Left kidney (tissue), 2 donors: ENCODE results near the gene PGAM2. TPM values are rescaled to one million over a fixed set of nuclear protein-coding genes. Genes with fewer than 3 reads are reported as not detected.
"Not testable (repeated sequence)": the region's sequence is repeated elsewhere in the genome, so short reads cannot be mapped to it uniquely, and the experiment has no call there.

ENCODE experiments used
- DNase-seq: peaks from one replicate; pipeline ENCODE4 v3.0.0-alpha.2; 2013
- polyA plus RNA-seq: library from polyadenylated mRNA; unstranded; fragments of 120-200 nt; gene quantifications from one replicate; pipeline ENCODE4 v1.2.1, GENCODE V29; 2013; ENCODE audit not compliant: insufficient read length

Gene PGAM2
- polyA plus RNA-seq, 1 donor, result 1.1 TPM

GRCh38 chr7:44050915-44051560 is 14.3 kb downstream of the PGAM2 start:
- no peak for DNase-seq

GRCh38 chr7:44050121-44050914 is 15.0 kb downstream of the PGAM2 start:
- DNase-seq, result no peak

GRCh38 chr7:44048031-44048795 is 17.2 kb downstream of the PGAM2 start:
- no peak for DNase-seq

- DNase-seq, result no peak
Observed at GRCh38 chr7:44046321-44047061, 18.9 kb downstream of the PGAM2 start.

GRCh38 chr7:44045226-44046014 is 19.9 kb downstream of the PGAM2 start:
- no peak for DNase-seq

DNA sequence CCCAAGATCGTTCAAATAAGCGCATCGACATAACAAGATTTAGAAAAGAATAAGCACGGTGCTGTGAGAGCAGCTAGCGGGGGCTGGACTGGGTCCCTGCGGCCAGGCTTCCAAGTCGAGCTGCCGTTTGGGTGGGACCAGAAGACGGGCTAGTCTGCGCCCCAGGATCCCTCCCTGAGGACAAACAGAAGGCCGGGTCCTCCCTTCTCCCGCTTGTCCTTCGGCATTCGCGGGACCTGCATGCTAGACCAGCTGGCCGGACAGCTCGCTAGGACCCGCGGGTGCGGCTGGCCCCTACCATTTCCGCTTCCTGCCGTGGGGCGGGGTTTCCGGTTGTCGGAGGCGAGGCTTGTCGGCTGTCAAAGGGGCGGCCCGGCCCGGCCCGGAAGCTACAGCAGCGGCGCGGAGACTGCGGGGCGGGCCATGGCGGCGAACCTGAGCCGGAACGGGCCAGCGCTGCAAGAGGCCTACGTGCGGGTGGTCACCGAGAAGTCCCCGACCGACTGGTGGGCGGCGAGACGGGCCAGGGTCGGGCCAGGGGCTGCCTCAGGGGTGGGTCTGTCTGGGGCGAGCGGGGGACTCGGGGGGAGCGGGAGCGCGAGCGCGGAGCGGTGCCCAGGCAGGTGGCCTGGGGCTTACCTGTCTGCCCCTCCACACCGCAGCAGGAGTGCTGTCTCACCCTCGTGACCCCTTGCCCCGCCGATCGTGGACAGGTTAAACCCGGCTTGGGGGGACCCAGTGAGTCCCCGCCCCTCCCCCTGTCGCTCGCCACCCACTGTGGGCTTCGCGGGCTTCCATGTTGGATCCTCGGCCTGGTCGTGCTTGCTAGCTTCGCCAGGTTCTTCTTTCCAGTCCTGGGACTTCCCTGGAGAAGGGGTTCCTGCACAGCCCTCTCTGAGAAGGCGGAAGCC is 20.8 kb downstream of the PGAM2 start, which contains the start of gene DBNL:
Gene DBNL, plus strand, starts transcription at position 388 of the 911 bp plus-strand sequence. Its CDS starts 36 bp downstream, at position 424.
- peak; percentile 85 for DNase-seq

DNA sequence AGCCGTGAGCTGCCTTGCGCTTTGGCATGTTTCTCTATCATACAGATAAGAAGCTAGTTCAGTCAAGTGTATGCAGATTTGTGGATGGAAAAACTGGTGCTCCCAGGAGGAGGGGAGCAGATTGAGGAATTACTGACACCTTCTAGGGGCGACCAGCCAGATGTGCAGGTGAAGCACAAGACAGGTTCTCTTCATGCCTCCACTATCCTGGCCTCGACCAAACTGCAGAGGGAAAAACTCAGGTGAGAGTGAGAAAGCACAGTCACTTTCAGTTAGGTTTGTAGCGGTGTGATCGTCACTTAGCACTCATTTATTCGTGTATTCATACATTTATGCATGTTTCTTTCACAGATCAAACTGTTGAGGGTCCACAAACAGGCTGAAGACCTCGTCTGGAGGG is 21.5 kb downstream of the PGAM2 start:
- no peak for DNase-seq

GRCh38 chr7:44042221-44042620 is 23.1 kb downstream of the PGAM2 start:
- no peak for DNase-seq

DNA sequence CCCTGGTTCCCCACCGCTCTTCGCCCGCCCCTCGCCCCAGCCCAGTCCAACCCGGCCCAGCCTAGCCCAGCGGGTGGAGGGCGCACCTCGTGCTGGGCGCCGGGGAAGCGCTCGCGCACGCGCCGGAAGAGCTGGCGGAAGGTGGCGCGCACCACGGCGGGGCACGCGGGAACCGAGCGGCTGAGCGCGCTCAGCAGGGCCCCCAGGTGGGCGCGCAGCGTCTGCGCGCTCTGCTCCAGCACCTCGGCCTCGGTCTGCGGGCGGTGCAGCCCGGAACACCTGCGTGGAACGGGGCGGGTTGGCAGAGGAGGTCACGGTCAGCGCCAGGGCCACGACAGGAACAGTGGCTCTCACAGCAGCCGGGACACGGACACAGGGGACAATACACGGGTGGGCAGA is 24.9 kb downstream of the PGAM2 start:
- not testable (repeated sequence) for DNase-seq

GRCh38 chr7:44039800-44040492 is 25.4 kb downstream of the PGAM2 start:
- DNase-seq, result not testable (repeated sequence)

DNA sequence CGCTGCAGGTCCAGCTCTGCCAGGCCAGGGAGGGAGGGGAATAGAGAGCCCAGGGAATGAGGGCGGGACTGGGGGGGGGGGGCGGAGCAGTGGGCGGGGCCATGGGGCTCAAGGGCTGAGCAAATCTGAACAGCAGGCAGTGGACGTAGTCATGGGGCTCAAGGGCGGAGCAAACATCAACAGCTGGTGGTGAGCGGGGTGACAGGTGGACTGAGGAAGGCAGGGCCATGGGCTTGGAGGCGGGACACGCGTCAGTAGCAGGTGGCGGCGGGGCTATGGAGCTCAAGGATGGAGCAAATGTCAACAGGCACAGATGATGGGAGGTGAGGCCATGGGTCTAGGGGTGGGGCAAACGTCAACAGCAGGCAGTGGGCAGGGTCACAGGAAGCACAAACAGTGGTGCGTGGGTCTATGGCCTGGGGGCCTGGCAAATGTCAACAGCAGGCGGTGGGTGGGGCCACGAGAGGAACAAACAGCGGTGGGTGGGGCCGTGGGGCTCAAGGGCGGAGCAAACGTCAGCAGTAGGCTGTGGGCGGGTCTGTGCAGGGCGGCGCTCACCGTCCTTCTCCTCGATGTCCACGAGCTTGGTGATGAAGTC is 26.3 kb downstream of the PGAM2 start:
- peak; percentile 43 for DNase-seq

GRCh38 chr7:44038553-44038952 is 26.8 kb downstream of the PGAM2 start:
- not testable (repeated sequence) for DNase-seq

DNA sequence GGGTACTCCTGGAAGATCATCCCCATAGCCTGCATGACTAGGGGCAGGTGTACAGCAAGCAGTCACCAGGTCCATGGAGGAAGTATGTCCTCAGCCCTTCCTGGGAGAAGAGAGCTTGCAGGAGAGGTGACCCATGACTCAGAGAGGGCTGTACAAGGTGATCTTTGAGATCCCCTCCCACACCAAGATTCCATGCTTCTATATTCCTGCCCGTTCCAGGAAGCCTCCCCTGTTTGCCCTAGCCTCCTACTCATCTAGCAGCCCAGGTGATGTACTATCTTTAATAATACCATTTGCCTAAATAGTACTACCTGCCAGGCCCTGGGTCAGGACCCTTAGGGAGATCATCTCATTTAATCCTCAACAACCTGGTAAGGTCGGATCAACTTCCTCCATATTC is 27.4 kb downstream of the PGAM2 start:
- DNase-seq, result not testable (repeated sequence)

GRCh38 chr7:44036364-44036763 is 29.0 kb downstream of the PGAM2 start:
- DNase-seq, result not testable (repeated sequence)

DNA sequence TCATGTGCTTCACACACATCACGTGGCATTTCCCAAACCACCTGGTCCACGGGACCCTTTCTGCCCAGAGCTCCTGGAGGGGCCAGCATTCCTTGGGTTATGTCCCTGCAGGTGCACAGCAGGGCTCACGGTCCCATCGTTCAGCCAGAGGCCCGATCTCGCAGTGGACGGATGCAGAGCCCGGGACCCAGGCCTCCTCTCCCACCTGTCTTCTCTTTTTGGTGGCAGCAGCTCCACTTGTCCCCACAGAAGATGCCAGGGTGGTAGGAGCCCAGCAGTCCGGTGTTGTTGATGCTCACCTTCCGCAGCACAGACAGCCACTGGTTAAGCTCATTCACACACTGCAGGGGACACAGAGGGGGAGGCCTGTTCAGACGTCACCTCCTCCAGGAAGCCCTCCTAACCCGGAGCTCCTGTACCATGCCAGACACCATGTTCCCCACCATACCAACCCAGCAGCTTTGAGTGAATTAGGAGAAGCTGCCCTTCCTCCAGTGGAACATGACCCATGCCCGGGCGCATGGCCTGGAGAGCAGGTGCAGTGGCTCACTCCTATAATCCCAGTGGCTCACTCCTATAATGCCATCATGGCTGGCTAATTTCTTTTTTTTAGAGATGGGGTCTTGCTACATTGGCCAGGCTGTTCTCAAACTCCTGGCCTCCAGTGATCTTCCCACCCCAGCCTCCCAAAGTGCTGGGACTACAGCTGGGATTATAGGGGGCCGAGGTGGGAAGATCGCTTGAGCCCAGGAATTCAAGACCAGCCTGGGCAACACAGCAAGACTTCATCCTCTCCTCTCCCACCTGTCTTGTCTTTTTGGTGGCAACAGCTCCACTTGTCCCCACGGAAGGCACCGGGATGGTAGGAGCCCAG is 31.2 kb downstream of the PGAM2 start:
- DNase-seq, result not testable (repeated sequence)

GRCh38 chr7:44032031-44032430 is 33.3 kb downstream of the PGAM2 start:
- not testable (repeated sequence) for DNase-seq

DNA sequence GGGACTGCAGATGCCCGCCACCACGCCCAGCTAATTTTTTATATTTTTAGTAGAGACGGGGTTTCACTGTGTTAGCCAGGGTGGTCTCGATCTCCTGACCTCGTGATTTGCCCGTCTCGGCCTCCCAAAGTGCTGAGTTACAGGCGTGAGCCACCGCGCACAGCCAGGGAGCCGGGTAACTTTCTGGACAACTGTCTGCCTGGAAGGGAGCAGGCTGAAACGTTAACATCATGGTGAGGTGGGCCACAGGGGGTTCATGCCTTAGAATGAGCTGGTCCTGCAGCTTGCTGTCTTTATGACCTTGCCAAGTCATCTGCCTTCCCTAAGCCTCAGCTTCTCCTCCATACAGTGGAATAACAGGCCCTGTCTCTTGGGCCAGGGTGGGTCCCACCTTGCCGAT is 34.0 kb downstream of the PGAM2 start:
- DNase-seq, result not testable (repeated sequence)

DNA sequence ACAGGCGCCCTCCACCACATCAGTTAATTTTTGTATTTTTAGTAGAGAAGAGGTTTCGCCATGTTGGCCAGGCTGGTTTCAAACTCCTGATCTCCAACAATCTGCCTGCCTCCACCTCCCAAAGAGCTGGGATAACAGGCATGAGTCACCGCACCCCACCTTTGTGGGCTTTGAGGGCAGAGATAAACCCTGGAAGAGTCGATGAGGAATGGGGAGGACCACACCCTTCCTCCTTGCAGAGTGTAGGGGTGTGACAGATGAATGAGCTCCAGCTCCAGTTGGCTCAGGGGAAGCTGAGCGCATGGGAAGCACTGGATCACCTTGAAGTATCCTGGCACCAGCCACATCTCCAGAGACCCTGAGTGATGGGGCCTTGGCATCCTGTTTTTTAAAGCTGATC is 35.3 kb downstream of the PGAM2 start:
- not testable (repeated sequence) for DNase-seq
